ENCODE measurements around the gene CHAT. TPM values are rescaled to one million over a fixed set of nuclear protein-coding genes. Genes with fewer than 3 reads are reported as not detected.

The CHAT gene
- total RNA-seq, 1 donor from 2014 or later: not detected

DNA sequence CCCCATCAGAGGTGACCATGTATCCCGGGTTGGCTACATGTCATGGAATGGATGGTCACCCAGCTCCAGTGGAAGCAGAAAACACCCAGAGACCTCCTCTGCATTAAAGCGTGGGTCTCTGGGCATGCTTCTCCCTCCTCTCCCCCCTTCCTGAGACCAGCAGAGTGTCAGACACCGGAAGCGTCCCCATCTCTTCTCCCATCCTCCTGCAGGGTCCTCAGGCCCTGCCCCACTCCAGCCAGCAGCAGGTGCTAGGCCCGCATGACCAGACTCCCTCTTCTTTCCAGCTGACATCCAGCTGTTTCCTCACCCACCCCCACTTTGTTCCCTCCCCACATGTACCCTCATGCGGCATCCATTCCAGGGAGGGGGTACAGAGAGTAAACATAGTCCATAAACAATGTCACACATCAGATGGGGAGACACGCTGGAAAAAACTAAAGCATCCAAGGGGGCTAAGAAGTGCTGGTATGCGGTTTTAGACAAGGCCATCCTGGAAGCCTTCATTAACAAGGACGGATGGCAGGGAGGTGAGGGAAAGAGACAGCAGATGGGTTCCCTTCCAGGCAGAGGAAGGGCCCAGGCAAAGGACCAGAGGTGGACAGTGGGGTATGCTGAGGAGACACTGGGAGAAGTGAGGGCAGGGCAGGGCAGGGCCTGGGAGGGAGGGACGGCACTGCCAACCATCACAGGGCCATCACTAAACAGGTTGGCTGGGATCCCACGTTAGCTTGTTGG, 16.2 kb upstream of the CHAT start:
- no peak for DNase-seq

GRCh38 chr10:49598164-49598856, 15.5 kb upstream of the CHAT start:
- DNase-seq: no peak

DNA sequence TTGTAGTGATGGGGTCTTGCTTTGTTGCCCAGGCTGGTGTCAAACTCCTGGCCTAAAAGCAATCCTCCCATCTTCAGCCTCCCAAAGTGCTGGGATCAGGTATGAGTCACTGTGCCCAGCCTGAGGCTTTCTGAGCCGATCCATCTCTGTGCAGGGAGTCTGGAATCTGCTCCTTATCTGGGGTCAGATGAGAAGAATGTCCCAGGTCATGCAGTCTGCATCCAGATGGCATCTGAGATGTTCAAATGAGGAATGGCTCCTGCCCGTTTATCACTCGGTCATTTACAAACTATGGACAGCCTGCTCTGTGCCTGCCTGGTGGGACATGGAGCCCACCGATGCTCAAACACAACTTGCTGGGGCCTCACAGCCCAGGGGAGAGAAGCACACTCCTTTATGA, 14.9 kb upstream of the CHAT start:
- DNase-seq: no peak

GRCh38 chr10:49599546-49599945, 14.3 kb upstream of the CHAT start:
- no peak for DNase-seq

DNA sequence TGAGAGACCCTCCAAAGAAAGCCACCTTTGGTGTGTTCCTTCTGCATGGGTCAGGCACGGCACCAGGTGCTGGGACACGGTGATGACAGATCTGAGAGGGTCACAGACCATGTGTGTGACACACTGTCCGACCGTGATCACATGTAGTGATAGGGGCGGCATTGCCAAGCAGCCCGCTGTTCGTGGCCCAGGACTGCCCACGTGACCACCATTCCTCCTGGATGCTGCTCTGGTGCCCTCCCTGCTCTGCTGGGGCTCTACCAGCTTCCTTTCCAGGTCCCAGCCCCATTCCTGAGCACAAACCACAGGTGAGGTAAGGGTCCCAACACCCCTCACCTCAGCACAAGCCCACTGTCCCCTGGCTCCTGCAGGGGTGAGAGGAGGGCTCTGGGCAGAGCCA, 13.8 kb upstream of the CHAT start:
- no peak for DNase-seq

DNA sequence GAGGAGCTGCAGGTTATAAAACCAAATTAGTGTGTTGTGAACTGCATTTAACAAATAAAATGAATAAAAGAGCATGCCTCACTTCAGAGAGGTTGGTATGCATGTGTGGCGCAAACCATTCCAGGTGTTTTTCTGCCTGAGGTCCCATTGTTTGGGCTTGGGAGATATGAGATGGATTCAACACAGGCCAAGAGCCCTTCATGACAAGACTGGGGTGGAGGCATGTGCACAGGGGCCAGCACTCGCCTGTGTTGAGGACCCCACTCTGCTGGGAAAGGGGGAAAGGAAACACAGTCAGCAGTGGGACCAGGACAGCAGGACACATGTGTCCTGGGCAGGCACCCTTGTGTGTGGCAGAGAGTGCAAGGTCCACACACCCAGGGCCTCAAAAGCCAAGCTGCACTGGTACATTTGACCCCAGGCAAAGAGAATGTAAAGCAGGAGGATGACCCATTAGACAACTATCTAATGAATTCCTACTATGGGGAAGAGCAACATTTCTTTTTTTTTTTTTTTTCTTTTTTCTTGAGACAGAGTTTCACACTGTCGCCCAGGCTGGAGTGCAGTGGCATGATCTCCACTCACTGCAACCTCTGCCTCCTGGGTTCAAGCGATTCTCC, 12.9 kb upstream of the CHAT start:
- DNase-seq: no peak

DNA sequence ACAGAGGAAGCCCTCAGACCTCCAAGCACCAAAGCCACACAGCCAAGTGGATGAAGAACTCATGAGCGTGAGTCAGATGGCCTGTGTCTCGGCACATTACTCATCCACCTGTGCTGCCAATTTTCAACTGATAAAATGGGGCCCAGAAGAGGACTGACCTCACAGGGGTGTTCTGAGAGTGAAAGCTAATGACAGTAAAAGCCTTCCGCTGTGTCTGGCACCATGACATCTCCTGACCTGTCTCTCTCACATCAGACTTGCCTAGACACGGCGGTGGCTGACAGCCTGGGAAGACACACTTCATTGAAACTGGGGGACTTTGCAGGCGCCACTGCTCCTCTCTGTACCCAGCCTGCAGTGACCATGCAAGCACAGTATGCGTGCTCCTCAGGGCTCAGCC, 12.0 kb upstream of the CHAT start:
- DNase-seq: no peak

- no peak for DNase-seq
These were observed 11.3 kb upstream of the CHAT start for GRCh38 chr10:49602380-49603023.

- DNase-seq: no peak
These were observed 8.5 kb upstream of the CHAT start for GRCh38 chr10:49605216-49605938.

GRCh38 chr10:49605939-49606509, 7.8 kb upstream of the CHAT start:
- DNase-seq: no peak

DNA sequence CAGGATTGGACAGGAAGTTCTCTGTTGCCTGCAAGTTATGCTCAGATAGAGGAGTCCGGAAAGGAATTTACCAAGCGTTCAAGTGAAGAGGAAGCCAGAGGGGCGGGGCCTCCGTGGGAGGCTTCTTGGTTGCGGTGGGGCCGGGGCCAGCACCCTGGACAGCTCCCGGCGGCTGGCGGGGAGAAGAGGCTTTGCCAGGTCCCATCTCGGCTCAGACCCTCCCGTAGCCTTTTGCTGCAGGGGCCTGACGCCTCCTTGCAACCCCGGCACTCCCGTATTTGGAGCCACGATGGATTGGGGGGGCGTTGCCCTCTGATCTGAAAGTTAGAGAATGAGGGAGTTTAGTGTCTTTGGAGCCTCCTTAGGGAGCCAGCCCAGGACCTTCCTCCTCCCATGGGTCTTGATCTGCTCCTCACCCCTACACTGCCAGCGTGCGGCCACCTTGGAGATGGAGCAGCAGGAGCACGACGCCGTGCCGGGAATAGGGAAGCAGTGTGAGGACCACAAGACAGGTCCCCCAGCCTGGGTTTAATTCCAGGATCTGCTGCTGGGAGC, 6.8 kb upstream of the CHAT start:
- peak; percentile 83 for DNase-seq

DNA sequence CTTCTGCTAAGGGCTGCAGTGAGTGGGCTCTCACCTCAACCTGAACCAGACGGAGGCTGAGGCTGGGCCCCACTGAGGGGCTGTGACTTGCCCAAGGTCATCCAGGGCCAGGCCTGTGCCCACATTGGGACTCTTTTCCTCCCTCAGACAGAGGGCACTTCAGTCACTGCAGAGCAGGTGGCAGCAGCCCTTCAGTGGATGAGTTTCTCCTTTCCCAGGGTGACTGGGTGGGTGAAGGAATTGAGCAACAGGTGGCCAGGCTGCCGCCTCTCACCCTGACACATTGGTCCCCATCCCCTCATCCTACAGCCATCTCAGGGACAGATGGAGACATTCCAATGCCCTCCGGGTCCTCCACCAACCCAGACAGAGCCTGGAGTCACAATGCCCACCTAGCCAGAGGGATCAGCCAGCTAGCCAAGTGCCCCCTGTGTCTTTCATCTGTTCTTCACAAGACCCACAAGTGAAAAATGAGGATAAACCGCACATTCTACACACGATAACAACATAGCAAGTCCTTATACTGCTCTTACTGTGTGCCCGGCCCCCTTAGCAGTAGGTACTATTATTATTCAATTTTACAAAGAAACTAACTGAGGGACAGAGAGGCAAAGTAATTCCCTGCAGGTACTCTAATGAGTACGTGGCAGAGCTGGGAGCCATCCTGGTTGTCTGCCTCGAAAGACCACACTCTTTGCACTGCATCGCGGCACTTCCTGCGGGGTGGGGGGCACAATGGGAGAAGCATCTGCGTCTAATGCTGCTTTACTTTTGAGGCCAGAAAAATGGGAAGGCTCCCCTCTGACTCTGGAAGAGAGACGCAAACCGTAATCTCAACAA, 5.5 kb upstream of the CHAT start:
- no peak for DNase-seq

GRCh38 chr10:49609006-49609282, 4.9 kb upstream of the CHAT start:
- DNase-seq: no peak

DNA sequence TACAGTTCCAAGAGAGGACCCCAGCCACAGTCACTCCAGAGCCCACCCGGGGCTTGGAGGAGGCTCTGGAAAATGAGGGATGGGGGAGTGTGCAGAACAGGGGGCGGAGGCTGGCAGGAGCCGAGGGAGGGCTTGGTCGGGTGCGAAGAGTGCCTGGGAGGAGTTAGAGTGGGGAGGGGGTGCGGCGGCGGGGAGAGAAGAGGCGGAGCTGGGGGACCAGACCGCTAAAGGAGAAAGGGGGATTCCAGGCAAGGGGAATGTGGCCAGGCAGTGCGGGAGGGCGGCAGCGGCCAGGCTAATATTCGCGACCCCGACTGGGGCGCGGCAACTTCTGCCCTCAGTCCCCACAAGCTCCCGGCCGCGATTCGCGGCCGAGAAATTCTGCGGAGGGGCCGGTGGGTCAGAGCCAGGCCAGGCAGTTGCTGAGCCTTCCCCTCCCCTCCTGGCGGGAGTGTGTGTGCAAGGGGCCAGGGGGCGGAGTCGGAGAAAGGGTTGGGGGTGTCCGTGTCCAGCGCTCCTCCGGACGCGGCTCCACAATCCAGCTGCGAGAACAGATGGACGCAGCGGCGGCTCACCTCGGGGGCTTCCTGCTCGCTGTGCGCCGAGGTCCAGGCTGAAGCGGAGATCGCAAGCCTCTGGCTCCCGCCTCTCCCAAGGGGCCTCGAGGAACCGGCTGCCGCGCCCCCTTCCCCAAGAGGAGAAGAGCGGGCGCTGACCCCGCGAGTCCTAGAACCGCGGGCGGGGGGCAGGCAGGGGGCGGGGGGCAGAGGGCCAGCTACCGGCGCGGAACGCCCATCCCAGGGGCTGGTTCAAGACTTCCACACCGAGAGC, 4.3 kb upstream of the CHAT start:
- DNase-seq: no peak

DNA sequence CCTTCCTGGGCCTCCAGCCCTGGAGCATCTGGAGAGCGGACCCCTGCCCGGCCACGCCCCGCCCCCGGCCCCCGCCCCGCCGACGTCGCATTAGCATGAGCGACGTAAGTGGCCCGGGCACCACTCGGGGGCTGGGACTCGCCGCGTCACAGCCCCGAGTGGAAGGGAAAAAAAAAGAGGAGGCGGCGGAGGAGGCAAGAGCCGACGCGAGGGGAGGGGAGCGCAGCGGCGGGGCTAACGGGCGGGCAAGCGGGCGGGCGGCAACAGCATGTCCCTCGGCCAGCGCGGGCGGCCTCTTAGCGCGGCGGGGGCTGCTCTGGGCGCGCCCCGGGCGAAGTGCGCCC, 3.8 kb upstream of the CHAT start, which contains the start of gene SLC18A3:
TSS of gene SLC18A3 (plus strand) at position 197 of the 344 bp plus-strand sequence. CDS start 431 bp downstream, outside the sequence.
- no peak for DNase-seq

DNA sequence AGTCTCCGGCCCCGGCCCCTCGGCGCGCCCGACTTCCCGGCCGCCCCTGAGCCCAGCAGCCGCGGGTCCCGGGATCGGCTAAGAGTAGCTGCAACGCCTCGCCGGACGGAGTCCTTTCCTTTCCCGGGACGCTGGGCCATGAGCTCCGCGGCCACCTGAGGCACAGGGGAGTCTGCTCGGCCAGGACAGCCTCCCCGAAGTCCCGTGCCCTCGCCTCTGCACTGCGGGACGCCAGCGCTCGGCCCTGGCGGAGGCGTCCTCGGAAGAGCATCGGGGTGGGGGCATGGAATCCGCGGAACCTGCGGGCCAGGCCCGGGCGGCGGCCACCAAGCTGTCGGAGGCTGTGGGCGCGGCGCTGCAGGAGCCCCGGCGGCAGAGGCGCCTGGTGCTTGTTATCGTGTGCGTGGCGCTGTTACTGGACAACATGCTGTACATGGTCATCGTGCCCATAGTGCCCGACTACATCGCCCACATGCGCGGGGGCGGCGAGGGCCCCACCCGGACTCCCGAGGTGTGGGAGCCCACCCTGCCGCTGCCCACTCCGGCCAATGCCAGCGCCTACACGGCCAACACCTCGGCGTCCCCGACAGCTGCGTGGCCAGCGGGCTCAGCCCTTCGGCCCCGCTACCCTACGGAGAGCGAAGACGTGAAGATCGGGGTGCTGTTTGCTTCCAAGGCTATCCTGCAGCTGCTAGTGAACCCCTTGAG, 3.2 kb upstream of the CHAT start:
- no peak for DNase-seq

GRCh38 chr10:49611166-49611815, 2.5 kb upstream of the CHAT start:
- DNase-seq: no peak

GRCh38 chr10:49611816-49612512, 1.9 kb upstream of the CHAT start:
- no peak for DNase-seq
